ENCODE results near the gene LHPP.
"Not testable (repeated sequence)": the region's sequence is repeated elsewhere in the genome, so short reads cannot be mapped to it uniquely, and the experiment has no call there.

The LHPP gene

GRCh38 chr10:124604214-124605000, 142.8 kb downstream of the LHPP start:
- H3K4me3 ChIP-seq (ENCODE audit: low read length), result no peak overlapping the region
- no peak for TF ChIP-seq ZNF274 (IDR thresholded peaks at IDR 0.05; ENCODE audit: low read depth, low read length)

DNA sequence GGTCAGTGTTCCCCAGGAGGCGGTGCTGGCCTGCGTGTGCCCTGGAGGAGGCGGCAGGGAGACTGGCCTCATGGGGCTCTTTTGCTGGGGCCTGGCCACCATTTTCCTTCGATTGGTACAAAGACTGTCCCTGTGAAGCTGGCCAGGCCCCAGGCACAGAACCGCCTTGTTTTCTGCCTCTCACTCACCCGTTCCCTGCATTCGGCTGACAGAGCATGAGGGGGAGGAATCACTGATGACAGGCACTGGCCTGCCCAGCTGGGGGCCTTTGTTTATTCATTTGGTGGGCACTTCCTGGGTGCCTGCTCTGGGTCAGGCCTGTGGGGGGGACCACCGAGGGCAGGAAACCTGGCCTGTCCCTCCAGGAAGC, 143.4 kb downstream of the LHPP start:
- TF ChIP-seq ZNF274 (IDR thresholded peaks at IDR 0.05; ENCODE audit: low read depth, low read length), result no peak

DNA sequence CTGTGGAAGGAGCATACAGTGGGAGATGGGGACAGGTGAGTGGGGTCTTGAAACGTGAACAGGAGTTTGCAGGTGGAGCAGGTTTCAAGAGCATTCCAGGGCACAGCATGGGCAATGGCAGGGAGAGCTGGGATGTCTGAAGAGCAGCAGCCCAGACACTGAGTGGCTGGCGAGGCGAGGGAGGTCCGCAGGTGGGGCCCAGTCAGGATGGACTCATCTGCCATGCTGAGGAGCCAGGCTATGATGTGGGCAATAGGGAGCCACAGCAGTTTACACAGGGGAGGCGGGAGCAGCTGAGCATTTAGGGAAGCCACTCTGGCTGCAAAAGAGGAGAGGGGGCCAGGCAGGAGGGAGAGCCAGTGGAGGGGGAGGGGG, 143.8 kb downstream of the LHPP start:
- H3K4me3 ChIP-seq (ENCODE audit: low read length), result no peak overlapping the region
- TF ChIP-seq ZNF274 (IDR thresholded peaks at IDR 0.05; ENCODE audit: low read depth, low read length), result no peak

More for the DNA sequence above, 143.4 kb downstream of the LHPP start:
- H3K4me3 ChIP-seq (ENCODE audit: low read length), result no peak overlapping the region

- no peak for TF ChIP-seq ZNF274 (IDR thresholded peaks at IDR 0.05; ENCODE audit: low read depth, low read length)
- H3K4me3 ChIP-seq (ENCODE audit: low read length), result no peak overlapping the region
Measured at GRCh38 chr10:124605856-124606812, 144.5 kb downstream of the LHPP start.

GRCh38 chr10:124606822-124607221, 145.2 kb downstream of the LHPP start:
- H3K4me3 ChIP-seq (ENCODE audit: low read length), result no peak overlapping the region
- TF ChIP-seq ZNF274 (IDR thresholded peaks at IDR 0.05; ENCODE audit: low read depth, low read length), result no peak

GRCh38 chr10:124607693-124608092, 146.1 kb downstream of the LHPP start:
- no peak overlapping the region for H3K4me3 ChIP-seq (ENCODE audit: low read length)
- TF ChIP-seq ZNF274 (IDR thresholded peaks at IDR 0.05; ENCODE audit: low read depth, low read length), result no peak

DNA sequence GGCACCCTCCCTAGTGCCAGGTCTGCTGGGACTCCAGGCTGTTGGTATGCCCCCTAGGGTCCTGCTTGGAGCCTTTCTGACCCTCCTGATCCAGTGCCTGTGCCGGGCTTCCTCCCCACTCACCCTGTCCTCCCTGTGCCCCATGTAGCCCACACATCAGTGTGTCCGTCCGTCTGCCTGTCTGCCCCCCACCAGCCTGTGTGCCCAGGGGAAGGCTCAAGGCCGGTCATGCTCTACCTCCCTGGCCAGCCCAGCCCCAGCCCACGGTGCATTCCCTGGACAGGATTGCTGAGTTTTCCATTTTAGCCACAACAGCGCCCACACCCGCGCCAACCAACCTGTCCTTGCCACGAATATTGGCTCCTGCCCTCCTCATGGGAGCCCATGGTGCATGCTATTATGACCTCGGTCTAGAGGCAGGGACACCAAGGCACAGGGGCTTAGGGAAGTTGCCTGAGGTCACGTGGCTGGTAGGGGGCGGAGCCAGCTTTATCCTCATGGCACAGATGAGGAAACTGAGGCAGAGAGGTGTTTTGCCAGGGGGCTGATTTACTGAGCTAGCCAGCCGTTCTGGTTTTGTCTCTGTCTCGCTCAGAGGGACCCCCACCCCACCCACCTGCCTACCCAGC, 146.6 kb downstream of the LHPP start:
- H3K4me3 ChIP-seq (ENCODE audit: low read length), result no peak overlapping the region
- no peak for TF ChIP-seq ZNF274 (IDR thresholded peaks at IDR 0.05; ENCODE audit: low read depth, low read length)

DNA sequence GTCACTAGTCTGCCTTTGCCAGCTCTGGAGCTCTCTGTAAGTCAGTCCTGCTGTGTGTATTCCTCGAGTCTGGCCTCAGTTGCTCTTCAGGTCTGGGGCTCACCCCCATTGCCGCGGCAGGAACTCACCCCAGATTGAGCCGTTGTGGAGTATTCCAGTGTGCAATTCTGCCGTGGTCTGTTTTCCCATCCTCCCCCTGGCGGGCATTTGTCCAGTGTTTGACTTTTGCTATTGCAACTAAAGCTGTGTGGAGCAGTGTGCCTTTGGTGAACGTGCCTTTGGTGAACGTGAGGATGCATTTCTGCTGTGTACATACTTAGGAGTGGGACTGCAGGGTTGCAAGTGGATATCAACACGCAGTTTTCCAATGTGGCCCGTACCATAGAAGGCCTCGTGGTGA, 148.1 kb downstream of the LHPP start:
- TF ChIP-seq ZNF274 (IDR thresholded peaks at IDR 0.05; ENCODE audit: low read depth, low read length), result no peak

DNA sequence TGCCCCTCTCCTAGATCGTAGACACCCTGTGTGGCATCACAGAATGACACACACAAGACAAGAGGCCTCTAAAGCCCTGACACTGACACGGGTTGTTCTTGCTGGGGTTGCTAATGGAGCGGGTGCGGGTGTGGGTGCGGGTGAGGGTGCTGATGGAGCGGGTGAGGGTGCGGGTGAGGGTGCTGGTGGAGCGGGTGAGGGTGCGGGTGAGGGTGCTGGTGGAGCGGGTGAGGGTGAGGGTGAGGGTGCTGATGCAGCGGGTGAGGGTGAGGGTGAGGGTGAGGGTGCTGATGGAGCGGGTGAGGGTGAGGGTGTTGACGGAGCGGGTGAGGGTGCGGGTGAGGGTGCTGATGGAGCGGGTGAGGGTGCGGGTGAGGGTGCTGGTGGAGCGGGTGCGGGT, 148.6 kb downstream of the LHPP start:
- not testable (repeated sequence) for H3K4me3 ChIP-seq (ENCODE audit: low read length)

More for the DNA sequence above, 148.1 kb downstream of the LHPP start:
- no peak overlapping the region for H3K4me3 ChIP-seq (ENCODE audit: low read length)

- not testable (repeated sequence) for H3K4me3 ChIP-seq (ENCODE audit: low read length)
Measured at GRCh38 chr10:124610851-124611250, 149.2 kb downstream of the LHPP start.

DNA sequence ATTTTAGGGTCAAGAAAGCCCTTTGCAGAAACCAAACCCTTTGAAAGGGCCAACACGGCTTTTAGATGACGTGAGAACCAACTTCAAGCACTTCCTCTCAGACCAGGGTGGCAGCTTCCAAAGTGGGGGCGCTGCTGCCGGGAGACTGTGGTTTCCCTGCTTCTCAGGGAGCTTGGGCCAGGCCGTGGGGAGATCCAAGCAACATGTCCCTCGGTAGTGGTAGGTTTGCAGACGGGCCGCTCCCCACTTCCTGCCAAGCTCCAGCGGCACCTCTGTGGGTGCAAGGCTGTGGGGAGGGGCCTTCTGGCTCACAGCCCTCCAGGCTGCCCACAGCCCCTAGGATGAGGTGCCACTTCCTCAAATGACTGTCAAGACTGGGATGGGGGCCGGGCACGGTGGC, 150.1 kb downstream of the LHPP start:
- TF ChIP-seq ZNF274 (IDR thresholded peaks at IDR 0.05; ENCODE audit: low read depth, low read length), result no peak
- H3K4me3 ChIP-seq (ENCODE audit: low read length), result no peak overlapping the region

GRCh38 chr10:124612611-124613498, 151.2 kb downstream of the LHPP start:
- no peak for TF ChIP-seq ZNF274 (IDR thresholded peaks at IDR 0.05; ENCODE audit: low read depth, low read length)
- no peak overlapping the region for H3K4me3 ChIP-seq (ENCODE audit: low read length)

GRCh38 chr10:124614003-124614659, 152.5 kb downstream of the LHPP start:
- H3K4me3 ChIP-seq (ENCODE audit: low read length), result no peak overlapping the region

More at GRCh38 chr10:124614003-124614659, 152.5 kb downstream of the LHPP start:
- TF ChIP-seq ZNF274 (IDR thresholded peaks at IDR 0.05; ENCODE audit: low read depth, low read length), result no peak
